Loucy (cell line): ENCODE results near the gene CDK5R2.

Experiments
- CTCF ChIP-seq: fragments of 200-600 bp; sonication (generic); conservative IDR thresholded peaks from 2 replicates; pipeline ENCODE4 v1.5.1; 2014; ENCODE audit warnings: mild to moderate bottlenecking, antibody characterized with exemption, low read length
- EZH2phosphoT487 ChIP-seq: fragments of 200-600 bp; IDR thresholded peaks from 2 replicates; pipeline ENCODE4 v1.6.1; 2018; ENCODE audit warnings: antibody characterized with exemption, mild to moderate bottlenecking, moderate library complexity, borderline replicate concordance

- TF ChIP-seq EZH2phosphoT487 (no peak), CTCF (no peak)
Observed at GRCh38 chr2:218983263-218983933, 23.9 kb downstream of the CDK5R2 start.
